ENCODE measurements around the gene SLIT3.

SLIT3 gene

GRCh38 chr5:168836603-168837231, 464.2 kb downstream of the SLIT3 start:
- no peak for DNase-seq (ENCODE audit: low read depth, low spot score)

DNA sequence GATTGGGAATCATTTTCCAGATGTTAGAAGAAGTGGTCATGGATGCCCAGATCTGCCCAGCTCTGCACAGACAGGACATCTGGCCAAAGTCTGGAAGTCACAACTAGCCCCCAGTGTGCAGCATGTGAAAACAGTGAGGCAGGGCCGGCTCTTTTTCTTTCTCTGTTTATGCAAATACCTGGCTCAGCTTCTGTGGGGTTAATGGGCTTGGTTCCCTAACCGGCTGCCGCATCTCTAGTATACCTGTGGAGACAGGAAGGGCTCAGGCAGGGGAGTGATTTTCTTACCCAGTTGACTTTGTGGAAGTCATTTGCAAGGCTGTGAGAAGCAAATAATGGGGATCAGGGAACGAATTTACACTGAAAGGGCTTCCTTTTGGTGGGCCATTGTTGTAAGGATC, 467.0 kb downstream of the SLIT3 start:
- no peak for DNase-seq (ENCODE audit: low read depth, low spot score)

DNA sequence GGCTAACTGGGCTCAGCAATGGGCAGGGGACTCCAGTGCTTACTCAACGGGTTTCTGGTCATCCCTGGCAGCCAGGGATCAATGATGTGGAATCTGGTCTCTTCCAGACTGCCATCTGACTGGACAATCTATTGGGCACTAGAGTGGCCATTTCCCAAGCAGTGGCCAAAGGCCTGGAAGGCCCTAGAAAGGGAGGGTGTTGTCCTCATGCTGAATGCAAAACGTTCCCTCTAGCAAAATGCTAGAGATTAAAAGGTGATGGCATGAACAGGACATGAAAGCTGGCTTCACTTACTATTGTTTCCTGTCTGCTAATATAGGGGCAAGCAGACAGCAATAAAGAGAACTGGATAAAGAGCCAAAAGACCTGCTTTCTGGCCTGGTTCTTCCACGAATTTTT, 467.6 kb downstream of the SLIT3 start:
- DNase-seq (ENCODE audit: low read depth, low spot score): no peak

DNA sequence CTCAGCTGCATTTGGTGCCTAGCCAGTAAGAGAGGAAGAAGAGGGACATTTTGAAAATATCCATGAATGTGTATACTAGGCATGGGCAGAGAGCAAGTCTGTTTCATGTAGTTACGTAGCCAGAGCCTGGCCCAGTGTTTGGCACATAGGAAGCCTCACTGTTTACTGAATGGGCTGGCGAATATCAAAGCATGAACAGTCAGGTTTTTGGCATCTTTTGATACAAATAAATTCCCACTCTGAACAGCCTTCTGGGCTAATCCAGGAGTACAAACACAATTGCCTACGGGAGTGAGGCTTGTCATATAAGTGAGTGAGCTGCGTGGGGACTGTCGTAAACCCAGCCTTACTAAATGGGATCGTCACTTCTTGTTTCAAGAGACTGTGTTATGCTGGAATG, 468.6 kb downstream of the SLIT3 start:
- no peak for DNase-seq (ENCODE audit: low read depth, low spot score)

- no peak for DNase-seq (ENCODE audit: low read depth, low spot score)
These were observed 469.6 kb downstream of the SLIT3 start for GRCh38 chr5:168831383-168831782.

DNA sequence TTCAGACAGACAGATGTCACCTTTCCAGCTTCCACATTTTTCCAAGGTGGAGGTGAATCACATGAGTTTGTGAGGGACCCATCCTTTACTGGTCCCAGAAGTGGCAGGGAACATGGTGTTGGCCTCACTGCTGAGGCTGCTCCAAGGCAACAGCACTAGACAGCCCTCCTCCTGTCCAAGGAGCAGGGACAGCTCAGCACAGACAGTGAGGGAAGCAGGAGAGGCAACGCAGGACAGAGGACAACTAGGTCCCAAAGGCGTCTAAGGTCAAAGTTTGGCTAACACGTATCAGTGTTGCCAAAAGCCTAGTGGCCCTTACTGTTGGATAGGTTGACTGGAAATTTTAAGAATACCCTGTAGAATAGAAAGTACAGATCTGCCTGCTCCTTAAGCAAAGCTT, 470.1 kb downstream of the SLIT3 start:
- DNase-seq (ENCODE audit: low read depth, low spot score): no peak

DNA sequence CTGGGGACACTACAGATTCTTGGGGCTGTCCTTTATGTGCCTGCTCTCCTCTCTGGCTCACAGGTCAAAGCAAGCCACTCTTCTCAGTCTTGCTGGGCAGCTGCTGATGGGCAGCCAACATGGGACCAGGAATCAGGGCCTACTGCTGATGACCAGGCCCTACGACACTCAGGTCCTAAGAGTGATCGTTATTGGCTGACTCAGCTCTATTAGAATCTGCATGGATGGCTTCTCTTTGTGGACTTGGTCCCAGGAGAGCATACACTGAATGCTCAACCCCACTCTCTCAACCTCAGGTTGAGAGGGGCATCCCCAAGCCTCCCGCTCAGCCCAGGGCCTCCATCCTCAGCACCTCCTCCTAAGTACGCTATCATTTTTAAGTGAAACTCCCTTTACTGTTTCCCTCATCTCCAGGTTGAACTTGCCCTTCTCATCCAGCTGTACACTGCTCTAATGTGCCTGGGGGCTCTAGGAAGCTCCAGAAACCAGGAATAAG, 471.0 kb downstream of the SLIT3 start:
- no peak for DNase-seq (ENCODE audit: low read depth, low spot score)

DNA sequence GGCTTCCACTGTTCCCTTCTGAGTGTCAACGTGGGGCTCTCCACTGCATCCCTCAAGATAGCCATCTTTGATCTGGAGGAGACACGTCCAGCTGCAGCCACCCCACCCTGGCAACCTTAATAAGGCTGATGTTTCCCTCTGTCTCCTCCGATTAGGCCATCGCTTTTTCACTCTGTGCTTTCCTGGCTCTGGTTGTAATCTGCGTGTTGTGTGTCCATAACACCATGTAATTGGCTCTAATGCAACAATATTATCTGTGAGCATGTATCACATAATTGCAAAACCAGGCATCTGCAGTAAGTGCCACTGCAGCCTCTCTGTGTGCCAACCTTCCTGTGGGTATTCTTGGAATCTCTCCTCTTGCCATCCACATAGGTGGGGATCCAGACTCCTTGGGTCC, 471.9 kb downstream of the SLIT3 start:
- no peak for DNase-seq (ENCODE audit: low read depth, low spot score)

- DNase-seq (ENCODE audit: low read depth, low spot score): no peak
These were observed 473.3 kb downstream of the SLIT3 start for GRCh38 chr5:168827636-168828035.

- no peak for DNase-seq (ENCODE audit: low read depth, low spot score)
These were observed 474.7 kb downstream of the SLIT3 start for GRCh38 chr5:168826246-168826725.

DNA sequence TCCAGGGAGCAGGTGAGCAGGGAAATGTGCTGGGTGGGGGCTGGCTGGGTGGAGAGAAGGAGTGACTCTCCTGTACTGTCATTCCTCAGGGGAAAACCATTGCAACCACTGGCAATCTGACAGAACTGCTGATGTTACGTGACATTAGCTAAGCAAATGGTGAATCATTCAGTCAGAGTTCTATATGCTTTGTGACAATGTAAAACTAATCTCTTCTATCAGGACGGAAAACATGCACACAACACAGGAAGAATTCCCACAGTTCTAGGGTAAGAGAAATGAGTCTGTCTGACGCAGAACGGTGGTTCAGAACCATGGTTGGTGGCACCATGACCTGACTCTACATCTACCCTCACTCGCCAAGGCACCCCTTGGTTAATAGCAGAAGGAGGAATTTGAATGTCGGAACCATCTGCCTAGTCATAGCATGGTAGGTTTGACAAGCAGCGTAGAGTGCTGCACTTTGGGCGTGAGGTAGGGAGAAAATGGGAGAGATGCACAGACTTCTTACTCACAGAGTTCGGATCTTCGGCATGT, 478.1 kb downstream of the SLIT3 start:
- DNase-seq (ENCODE audit: low read depth, low spot score): no peak

- DNase-seq (ENCODE audit: low read depth, low spot score): no peak
These were observed 478.6 kb downstream of the SLIT3 start for GRCh38 chr5:168822248-168822744.

DNA sequence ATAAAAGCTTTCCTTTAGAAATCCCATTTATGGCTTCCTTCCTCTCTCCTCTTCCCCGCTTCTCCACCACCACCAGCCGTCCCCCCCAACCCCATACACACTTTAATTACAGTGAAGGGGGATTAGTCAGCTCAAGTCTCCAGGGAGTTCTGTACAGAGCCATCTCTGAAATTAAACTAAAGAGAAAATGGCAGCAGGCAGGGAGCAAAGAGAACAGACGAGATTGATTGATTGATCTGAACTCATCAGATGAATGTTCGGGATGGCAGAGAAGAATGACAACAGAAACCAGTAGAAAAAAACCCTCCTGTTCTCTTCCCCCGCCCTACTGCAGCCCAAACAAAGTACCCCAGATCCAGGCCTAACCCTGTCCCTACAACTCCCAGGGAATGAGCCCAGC, 480.1 kb downstream of the SLIT3 start:
- no peak for DNase-seq (ENCODE audit: low read depth, low spot score)

- no peak for DNase-seq (ENCODE audit: low read depth, low spot score)
These were observed 481.8 kb downstream of the SLIT3 start for GRCh38 chr5:168819004-168819621.

DNA sequence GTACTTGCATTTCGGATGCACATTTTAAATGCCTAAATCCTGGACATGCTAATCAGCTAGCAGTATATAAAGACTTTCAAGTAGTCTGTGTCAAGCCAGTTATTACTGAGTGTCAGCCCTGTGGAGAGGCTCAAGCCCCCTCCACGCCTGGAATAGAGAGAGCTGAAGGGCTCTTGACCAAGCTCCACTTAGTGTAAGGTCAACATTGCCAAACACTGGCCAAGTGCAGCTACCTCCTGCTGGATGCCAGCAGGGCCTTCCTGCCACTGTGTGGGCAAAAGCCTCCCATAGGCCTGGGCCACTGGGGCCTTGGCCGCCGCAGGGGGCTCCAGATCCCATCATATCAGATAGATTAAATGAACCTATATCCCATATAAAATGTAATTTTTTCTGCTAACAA, 482.4 kb downstream of the SLIT3 start:
- no peak for DNase-seq (ENCODE audit: low read depth, low spot score)

DNA sequence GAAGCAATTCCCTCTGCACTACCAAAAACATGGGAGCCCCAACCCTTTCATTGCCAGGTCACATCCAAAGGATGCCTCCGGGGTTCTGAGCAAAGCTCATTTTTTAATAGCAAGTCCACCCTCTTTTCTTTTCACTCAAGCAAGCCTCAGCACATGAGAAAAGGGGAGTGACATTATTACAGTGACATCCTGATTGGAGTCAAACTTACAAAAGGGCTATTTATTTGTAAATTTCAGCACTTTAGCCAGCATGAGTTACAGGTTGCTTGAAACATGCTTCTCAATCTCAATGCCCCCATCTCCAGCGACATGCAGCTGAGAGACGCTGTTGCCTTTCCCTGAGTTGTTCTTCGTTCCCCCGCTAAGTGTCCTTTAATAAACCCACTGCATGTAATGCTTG, 483.3 kb downstream of the SLIT3 start:
- DNase-seq (ENCODE audit: low read depth, low spot score): no peak

- DNase-seq (ENCODE audit: low read depth, low spot score): no peak
These were observed 484.3 kb downstream of the SLIT3 start for GRCh38 chr5:168816661-168817060.

DNA sequence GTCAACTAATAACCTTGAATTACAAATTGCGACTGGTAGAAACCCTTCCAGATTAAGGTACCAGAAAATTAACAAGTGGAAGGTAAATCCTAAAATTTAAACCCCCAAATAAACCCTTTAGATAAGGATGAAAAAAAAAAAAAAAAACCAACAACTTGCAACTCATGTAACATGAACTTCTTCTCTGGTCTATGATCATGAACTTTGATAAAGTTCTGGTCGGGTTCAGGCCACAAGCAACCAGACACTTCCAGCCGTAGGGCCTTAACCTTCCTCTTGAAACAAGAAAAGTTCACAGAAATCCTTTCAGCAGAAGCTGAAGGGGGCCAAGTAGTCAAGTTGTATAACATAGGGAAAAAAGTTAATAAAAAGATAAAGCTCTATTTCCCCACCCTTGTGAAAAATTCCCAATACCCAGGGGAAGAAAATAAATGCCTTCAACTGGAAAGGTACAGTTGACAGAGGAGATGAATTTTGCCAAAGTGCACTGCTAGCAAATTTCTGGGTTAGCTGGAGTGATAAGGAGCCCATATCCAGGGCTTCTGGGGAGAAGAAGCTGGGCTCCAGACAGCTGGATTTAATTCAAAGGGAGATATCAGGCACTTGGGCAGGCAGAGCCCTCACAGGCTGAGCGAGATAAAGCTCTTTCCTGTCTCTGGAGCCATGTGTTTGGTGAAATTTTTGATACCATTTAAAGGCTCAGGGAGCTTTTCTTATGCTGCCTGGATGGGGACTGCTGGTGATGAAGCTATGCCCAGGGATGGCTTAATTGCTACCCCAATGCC, 487.6 kb downstream of the SLIT3 start:
- DNase-seq (ENCODE audit: low read depth, low spot score): no peak

DNA sequence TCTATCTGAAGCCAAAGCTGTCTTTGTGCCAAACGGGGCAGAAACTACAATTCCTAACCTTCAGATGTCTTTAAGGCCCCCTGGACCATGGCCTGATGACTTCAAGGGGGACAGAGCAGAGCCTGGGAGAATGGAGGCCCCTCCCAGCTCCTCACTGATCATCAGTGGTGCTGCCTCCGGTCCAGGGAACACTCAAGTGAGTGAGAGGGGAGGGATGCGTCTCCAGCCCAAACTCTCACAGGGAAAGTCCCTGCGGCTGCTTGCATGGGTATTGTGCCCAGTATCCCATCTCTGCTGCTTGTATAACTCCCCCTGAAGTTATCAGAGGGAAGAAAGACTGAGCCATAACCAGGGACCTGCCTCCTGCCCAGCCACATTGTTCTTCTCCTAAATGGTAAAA, 490.3 kb downstream of the SLIT3 start:
- no peak for DNase-seq (ENCODE audit: low read depth, low spot score)

- DNase-seq (ENCODE audit: low read depth, low spot score): no peak
These were observed 491.7 kb downstream of the SLIT3 start for GRCh38 chr5:168809218-168809617.

DNA sequence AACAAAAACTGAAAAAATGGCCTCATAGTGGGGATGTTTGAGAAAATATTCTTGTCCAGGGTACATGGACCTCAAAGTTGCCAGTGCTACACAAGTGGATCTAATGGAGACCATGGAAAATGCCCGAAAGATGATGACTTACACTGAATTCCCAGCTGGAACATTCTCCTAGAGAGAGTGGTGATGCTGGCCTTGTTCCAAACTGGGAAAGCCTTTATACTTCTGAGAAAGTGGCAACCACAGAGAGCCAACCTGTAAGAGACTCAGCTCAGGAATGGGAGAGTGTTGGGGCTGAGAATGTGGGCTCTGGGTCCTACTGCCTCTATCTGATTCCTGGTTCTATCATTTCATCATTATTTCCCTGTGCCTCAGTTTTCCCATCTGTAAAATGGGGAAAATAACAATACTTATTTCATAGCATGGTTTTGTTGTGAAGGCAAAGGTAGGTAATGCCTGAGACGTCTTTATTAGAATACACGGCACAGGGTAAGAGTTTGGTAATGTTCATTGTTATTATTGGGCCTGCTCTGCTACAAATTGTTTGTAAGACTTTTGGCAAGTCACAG, 492.8 kb downstream of the SLIT3 start:
- no peak for DNase-seq (ENCODE audit: low read depth, low spot score)

GRCh38 chr5:168807287-168807686, 493.7 kb downstream of the SLIT3 start:
- no peak for DNase-seq (ENCODE audit: low read depth, low spot score)

All from activated CD4-positive, CD25-positive, alpha-beta regulatory T cell treated with anti-CD3 and anti-CD28 coated beads, Interleukin-2, amount 50 U/mL, for 16 hours (primary cell).